ENCODE results near the gene ZMIZ2.

DNA sequence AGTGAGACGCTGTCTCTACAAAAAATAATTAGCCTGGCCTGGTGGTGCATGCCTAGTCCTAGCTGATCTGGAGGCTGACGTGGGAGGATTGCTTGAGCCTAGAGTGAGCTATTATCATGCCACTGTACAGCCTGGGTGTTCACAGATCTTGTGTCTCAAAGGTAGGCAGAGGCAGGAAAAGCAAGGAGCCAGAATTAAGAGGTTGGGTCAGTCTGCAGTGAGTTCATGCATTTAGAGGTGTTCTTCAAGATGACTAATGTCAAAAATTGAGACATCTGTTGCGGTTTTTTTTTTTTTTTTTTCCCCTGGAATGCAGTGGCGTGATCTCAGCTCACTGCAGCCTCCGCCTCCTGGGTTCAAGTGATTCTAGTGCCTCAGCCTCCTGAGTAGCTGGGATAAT lies 53.2 kb downstream of the ZMIZ2 start:
- TF ChIP-seq, protein P1, sequence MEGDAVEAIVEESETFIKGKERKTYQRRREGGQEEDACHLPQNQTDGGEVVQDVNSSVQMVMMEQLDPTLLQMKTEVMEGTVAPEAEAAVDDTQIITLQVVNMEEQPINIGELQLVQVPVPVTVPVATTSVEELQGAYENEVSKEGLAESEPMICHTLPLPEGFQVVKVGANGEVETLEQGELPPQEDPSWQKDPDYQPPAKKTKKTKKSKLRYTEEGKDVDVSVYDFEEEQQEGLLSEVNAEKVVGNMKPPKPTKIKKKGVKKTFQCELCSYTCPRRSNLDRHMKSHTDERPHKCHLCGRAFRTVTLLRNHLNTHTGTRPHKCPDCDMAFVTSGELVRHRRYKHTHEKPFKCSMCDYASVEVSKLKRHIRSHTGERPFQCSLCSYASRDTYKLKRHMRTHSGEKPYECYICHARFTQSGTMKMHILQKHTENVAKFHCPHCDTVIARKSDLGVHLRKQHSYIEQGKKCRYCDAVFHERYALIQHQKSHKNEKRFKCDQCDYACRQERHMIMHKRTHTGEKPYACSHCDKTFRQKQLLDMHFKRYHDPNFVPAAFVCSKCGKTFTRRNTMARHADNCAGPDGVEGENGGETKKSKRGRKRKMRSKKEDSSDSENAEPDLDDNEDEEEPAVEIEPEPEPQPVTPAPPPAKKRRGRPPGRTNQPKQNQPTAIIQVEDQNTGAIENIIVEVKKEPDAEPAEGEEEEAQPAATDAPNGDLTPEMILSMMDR (IDR thresholded peaks at IDR 0.05) = no peak
- TF ChIP-seq POLR2A (IDR thresholded peaks at IDR 0.05) = no peak
- no peak for TF ChIP-seq POLR2AphosphoS5 (IDR thresholded peaks at IDR 0.05)

All from prostate gland (tissue), 2 donors.